Omental fat pad (tissue), 4 donors: ENCODE measurements around the gene PTPRM. TPM values are rescaled to one million over a fixed set of nuclear protein-coding genes. Genes with fewer than 3 reads are reported as not detected.

Experiments
- ATAC-seq: fragments of 150-250 bp; one replicate; pipeline ENCODE4 v1.9.1; 2016; ENCODE audit warnings: mild to moderate bottlenecking, moderate library complexity; ENCODE audit not compliant: low FRiP score
- DNase-seq: peaks from one replicate; pipeline ENCODE4 v3.0.0-alpha.2; 2019; ENCODE audit warnings: low spot score
- CTCF ChIP-seq, 3 donors: fragments of 450-650 bp; IDR thresholded peaks; one replicate each; pipeline ENCODE4 v1.5.1; 2016 to 2017; ENCODE audit warnings: antibody characterized with exemption in 3 of 3, mild to moderate bottlenecking in 3 of 3, moderate library complexity in 2 of 3
- total RNA-seq, 4 donors: library from RNA; depleted of rRNA; stranded (reverse); fragments of >200 nt; gene quantifications; one replicate each; pipeline ENCODE4 v1.1.0, GENCODE V29; 2016

Gene PTPRM
- total RNA-seq, 4 donors from 2014 or later = 64.8 to 238 (median 144) TPM

DNA sequence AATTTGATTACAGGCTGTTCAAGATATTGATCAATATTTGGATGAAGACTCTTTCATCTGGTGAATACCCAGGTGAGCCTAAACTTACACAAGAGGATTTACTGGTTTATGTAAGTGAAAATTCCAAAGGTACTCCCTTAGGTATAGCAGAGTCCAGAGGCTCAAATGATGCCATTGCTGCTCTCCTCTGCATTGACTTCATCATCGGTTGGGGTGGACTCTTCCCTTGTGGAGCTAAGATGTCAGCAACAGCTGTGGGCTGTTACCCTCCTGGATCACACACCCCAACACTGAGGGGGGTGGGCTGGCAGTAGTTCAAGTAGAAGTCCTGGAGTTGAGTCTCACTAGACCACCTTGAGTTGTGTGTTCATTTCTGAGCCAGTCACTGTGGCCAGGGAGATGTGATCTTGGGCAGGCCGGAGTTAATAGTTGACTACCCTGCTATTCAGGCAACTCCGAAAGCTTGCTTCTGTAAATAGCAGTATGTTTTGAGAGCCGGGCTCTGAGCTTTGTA is 236.9 kb downstream of the PTPRM start:
- TF ChIP-seq CTCF (IDR thresholded peaks at IDR 0.05) = no peak
- ATAC-seq = no peak
- DNase-seq = no peak

- DNase-seq = no peak
- ATAC-seq = no peak
- TF ChIP-seq CTCF (IDR thresholded peaks at IDR 0.05) = no peak
Observed at GRCh38 chr18:7805096-7805495, 238.0 kb downstream of the PTPRM start.

- no peak for ATAC-seq
- no peak for DNase-seq
- no peak for TF ChIP-seq CTCF (IDR thresholded peaks at IDR 0.05)
Observed at GRCh38 chr18:7805880-7806279, 238.8 kb downstream of the PTPRM start.

DNA sequence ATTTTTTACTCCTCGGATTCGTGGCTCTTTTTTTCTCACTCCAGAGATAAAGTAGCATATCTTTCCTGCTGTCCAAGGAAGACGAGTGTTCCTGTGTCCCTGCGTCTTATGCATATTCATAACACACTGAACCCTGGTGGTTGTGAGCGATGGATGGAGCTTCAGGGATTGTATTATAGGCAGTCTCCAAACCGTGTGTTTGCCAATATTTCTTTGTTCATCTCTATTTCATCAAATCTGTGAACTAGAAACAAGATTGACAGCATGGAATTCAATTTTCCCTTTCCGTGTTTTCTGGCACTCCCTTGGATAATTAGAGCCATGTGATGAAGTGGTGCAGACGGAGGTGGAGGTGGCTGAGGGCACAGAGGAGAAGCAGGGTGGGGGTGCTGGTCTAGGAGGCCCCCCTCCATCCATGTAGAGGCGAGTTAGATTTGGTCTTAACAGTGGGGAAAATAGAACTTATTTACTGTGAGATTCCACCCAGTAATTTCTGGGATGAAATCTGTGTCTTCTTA is 240.9 kb downstream of the PTPRM start:
- ATAC-seq = no peak

GRCh38 chr18:7808992-7809391 is 241.9 kb downstream of the PTPRM start:
- no peak for TF ChIP-seq CTCF (IDR thresholded peaks at IDR 0.05)
- DNase-seq (no peak), ATAC-seq (no peak)

More for the DNA sequence above, 240.9 kb downstream of the PTPRM start:
- DNase-seq = no peak
- TF ChIP-seq CTCF (IDR thresholded peaks at IDR 0.05) = no peak

- no peak for ATAC-seq
- no peak for DNase-seq
- TF ChIP-seq CTCF (IDR thresholded peaks at IDR 0.05) = no peak
Observed at GRCh38 chr18:7809455-7809854, 242.3 kb downstream of the PTPRM start.

DNA sequence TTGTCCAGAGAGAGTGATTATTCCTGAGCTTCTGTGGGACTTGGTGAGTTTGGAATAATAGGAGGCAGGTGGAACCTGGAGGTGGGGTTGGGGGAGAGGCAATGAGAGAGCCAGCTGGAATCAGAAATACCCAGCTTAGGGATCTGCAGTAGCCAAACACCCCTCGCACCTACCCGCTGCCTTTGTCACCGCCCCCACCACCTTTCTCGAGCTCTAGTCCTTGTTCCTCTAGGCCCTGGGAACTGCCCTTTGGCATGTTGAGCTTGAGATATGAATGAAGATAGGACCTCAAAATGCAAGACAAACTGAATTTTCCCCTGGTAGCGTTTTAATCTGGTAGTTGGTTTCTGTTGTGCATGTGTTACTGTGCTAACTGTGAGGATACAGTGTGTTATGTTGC is 242.9 kb downstream of the PTPRM start:
- no peak for DNase-seq
- no peak for ATAC-seq
- TF ChIP-seq CTCF (IDR thresholded peaks at IDR 0.05) = no peak
